Activated CD8-positive, alpha-beta T cell treated with anti-CD3 and anti-CD28 coated beads for 36 hours (primary cell): ENCODE results near the gene COLEC11. TPM values are rescaled to one million over a fixed set of nuclear protein-coding genes. Genes with fewer than 3 reads are reported as not detected.

Experiments
- ATAC-seq: fragments of 200-7000 bp; cut with Tn5 transposase; one replicate; pipeline ENCODE4 v1.10.0; 2021; ENCODE audit warnings: mild to moderate bottlenecking, moderate library complexity
- CTCF ChIA-PET: fragments of 350-600 bp; sonication (Branson Sonifier 250); formaldehyde crosslinking; loops from one replicate; lab custom pipeline; 2021; ENCODE audit warnings: antibody characterized with exemption; lab: Charles Lee
- POLR2A ChIA-PET: fragments of 350-600 bp; sonication (Branson Sonifier 250); formaldehyde crosslinking; loops from one replicate; lab custom pipeline; 2021; ENCODE audit warnings: antibody characterized with exemption; lab: Charles Lee
- DNase-seq: peaks from one replicate; pipeline ENCODE4 v3.0.0-alpha.2; 2020
- H3K27ac Mint-ChIP-seq: one replicate; pipeline ENCODE4 v1.8.0; 2021; ENCODE audit warnings: mild to moderate bottlenecking, mixed read lengths
- H3K27me3 Mint-ChIP-seq: one replicate; pipeline ENCODE4 v1.8.0; 2021; ENCODE audit warnings: mixed read lengths
- H3K36me3 Mint-ChIP-seq: one replicate; pipeline ENCODE4 v1.8.0; 2021; ENCODE audit warnings: low read depth, mixed read lengths
- H3K4me1 Mint-ChIP-seq: one replicate; pipeline ENCODE4 v1.8.0; 2021; ENCODE audit warnings: low read depth, mixed read lengths
- H3K4me3 Mint-ChIP-seq: one replicate; pipeline ENCODE4 v1.8.0; 2021; ENCODE audit warnings: mild to moderate bottlenecking, moderate library complexity, mixed read lengths
- H3K9me3 Mint-ChIP-seq: one replicate; pipeline ENCODE4 v1.8.0; 2021; ENCODE audit warnings: mixed read lengths
- intact Hi-C: fragments of 100-400 bp; cut with micrococcal nuclease; formaldehyde crosslinking; loops from one replicate; pipeline ENCODE4 v1.10.0; 2022
- total RNA-seq, 2 experiments: library from RNA; stranded (reverse); gene quantifications; one replicate each; pipeline ENCODE4 v1.2.3, GENCODE V29; 2021
- TF ChIP-seq, protein P1 (sequence below): fragments of 200-600 bp; IDR thresholded peaks from one replicate; pipeline ENCODE4 v1.8.0; 2022; ENCODE audit warnings: antibody characterized with exemption, mild to moderate bottlenecking

COLEC11 gene
- total RNA-seq, 2 experiments from 2014 or later: 0.49 TPM; not detected in 1

DNA sequence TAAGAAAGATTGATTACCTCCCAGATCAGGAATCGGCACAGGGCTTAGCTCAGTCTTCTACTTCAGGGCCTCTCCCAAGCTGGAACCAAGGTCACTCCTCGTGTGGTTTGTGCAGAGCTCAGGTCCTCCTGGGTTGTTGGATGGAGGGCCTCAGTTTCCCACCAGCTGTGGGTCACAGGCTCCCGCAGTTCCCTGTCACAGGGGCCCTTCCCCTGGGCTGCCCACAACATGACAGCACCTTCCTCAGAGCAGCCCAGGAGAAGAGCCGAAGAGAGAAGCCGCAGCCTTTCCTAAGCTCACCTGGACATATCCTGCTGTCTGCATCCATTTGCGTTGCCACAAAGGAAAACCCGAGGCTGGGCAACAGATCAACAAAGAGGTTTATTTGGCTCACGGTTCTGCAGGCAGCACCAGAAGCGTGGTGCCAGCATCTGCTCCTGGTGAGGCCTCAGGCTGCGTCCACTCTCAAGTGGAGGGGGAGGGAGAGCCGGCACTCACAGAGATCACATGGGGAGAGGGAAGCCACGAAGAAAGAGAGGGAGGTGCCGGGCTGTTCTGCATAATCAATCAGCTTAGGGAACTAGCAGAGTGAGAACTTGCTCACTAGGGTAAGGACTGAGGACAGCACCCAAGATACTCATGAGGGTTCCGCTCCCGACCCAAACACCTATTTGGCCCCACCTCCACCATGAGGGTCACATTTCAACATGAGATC lies 50.1 kb downstream of the COLEC11 start:
- ChIA-PET CTCF (no interaction called here), POLR2A (no interaction called here)
- Mint-ChIP-seq H3K9me3 (no peaks in the 10 kb centered on the region), H3K36me3 (no peaks in the 10 kb centered on the region), H3K4me3 (no peak overlapping the region), H3K27ac (no peak overlapping the region), H3K4me1 (no peaks in the 10 kb centered on the region), H3K27me3 (no peaks in the 10 kb centered on the region)
- DNase-seq (no peak), ATAC-seq (no peak)
- TF ChIP-seq, protein P1, sequence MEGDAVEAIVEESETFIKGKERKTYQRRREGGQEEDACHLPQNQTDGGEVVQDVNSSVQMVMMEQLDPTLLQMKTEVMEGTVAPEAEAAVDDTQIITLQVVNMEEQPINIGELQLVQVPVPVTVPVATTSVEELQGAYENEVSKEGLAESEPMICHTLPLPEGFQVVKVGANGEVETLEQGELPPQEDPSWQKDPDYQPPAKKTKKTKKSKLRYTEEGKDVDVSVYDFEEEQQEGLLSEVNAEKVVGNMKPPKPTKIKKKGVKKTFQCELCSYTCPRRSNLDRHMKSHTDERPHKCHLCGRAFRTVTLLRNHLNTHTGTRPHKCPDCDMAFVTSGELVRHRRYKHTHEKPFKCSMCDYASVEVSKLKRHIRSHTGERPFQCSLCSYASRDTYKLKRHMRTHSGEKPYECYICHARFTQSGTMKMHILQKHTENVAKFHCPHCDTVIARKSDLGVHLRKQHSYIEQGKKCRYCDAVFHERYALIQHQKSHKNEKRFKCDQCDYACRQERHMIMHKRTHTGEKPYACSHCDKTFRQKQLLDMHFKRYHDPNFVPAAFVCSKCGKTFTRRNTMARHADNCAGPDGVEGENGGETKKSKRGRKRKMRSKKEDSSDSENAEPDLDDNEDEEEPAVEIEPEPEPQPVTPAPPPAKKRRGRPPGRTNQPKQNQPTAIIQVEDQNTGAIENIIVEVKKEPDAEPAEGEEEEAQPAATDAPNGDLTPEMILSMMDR: no peak
- intact Hi-C loops: no loop called here

DNA sequence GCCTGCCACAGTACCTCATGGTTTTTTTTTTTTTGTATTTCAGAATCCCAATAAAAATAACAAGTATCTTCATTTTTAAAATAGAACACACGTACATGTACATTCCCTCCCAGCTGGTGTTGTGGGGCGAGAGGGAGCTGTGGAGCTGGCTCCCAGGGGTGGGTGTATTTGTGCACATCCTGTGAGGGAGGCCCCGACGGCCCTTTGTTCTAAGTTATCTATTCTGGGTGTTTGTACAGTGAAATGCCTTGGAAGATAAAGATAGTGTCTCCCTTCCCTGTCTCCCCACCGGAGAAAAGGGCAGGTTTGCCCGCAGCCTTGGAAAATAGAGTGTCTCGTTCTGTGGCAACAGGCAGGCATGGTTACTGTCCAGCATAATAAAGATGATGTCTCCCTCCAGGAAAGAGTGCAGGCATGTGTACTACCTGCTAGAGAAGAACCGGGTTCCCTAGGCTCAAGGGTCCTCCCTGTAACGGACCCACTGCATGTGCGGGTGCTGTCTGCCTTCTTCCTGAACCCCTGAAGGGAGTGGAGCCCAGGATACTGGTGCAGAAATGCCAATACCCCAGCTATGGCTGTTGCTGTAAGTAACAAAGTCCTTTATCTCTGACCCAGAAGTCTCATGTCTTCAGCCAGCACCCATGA lies 51.0 kb downstream of the COLEC11 start:
- no peaks in the 10 kb centered on the region for H3K27me3 Mint-ChIP-seq
- H3K4me3 Mint-ChIP-seq: no peak overlapping the region
- CTCF ChIA-PET: no interaction called here
- POLR2A ChIA-PET: interaction anchor here (0.9 kb wide), 1 partner anchor 65 kb away, joined by 3 read pairs; no protein-coding TSS in a partner anchor
- H3K9me3 Mint-ChIP-seq: no peaks in the 10 kb centered on the region
- ATAC-seq (no peak), DNase-seq (no peak)
- peaks cover 3% of the 10 kb centered on the region for H3K4me1 Mint-ChIP-seq
- no peak overlapping the region for H3K27ac Mint-ChIP-seq
- TF ChIP-seq, protein P1: no peak
- no peaks in the 10 kb centered on the region for H3K36me3 Mint-ChIP-seq
- intact Hi-C loops: no loop called here

DNA sequence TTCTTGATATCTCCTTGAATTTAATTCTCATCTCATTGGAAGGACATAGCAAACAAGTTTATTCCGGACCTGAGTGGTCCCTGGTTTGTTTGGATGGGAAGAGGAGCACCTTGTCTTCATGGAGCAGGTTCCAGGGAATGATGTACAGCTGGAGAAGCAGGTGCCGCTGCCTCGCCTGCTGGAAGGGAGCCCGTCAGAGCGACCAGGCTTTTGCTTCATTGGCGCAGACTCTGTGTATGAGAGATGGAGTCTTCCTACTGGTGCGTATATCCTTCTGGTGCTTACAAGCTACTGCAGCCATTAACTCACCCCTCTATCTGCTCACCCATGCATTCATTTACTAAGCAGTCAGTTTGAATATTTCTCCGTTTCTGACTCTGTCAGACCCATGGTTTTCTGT lies 51.5 kb downstream of the COLEC11 start:
- TF ChIP-seq, protein P1: no peak
- DNase-seq: no peak
- Mint-ChIP-seq H3K36me3 (no peaks in the 10 kb centered on the region), H3K4me3 (no peak overlapping the region), H3K9me3 (no peaks in the 10 kb centered on the region), H3K27me3 (no peaks in the 10 kb centered on the region), H3K4me1 (peaks cover 7% of the 10 kb centered on the region), H3K27ac (no peak overlapping the region)
- CTCF ChIA-PET: no interaction called here
- POLR2A ChIA-PET: interaction anchor here (0.9 kb wide), 1 partner anchor 65 kb away, joined by 3 read pairs; no protein-coding TSS in a partner anchor
- no peak for ATAC-seq
- intact Hi-C loops: no loop called here

DNA sequence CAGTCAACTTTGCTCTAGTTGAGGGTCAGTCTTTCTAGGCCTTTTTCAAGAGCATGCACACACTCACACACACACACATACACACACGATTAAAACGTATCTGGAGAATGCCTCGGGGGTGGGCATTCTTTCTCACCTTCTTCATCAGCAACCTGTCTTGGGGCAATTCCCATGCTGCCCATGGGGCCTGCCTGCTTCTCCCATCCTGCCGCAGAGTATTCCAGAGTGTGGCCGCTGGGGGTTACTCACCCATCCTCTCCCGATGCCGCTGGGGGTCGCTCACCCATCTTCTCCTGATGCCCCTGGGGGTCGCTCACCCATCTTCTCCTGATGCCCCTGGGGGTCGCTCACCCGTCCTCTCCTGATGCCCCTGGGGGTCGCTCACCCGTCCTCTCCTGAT lies 52.3 kb downstream of the COLEC11 start:
- ChIA-PET CTCF (no interaction called here), POLR2A (no interaction called here)
- Mint-ChIP-seq H3K4me1 (peaks cover 12% of the 10 kb centered on the region), H3K9me3 (no peaks in the 10 kb centered on the region), H3K27me3 (no peaks in the 10 kb centered on the region), H3K36me3 (no peaks in the 10 kb centered on the region), H3K4me3 (no peak overlapping the region), H3K27ac (no peak overlapping the region)
- ATAC-seq (no peak), DNase-seq (no peak)
- TF ChIP-seq, protein P1: no peak
- intact Hi-C loops: no loop called here
